Ramos (cell line): ENCODE measurements around the gene TBC1D23.
"Not testable (repeated sequence)": the region's sequence is repeated elsewhere in the genome, so short reads cannot be mapped to it uniquely, and the experiment has no call there.

ENCODE experiments used
- in situ Hi-C: fragments of 300-500 bp; cut with MboI; formaldehyde crosslinking; loops from one replicate; pipeline ENCODE4 v1.14.3; 2022; ENCODE audit warnings: low sequenced_read_pairs; ENCODE audit not compliant: unreplicated experiment

TBC1D23 gene

GRCh38 chr3:100254168-100254777 lies 6.5 kb upstream of the TBC1D23 start:
- in situ Hi-C loops: loop anchor here (5.0 to 10.0 kb wide), 2 partner anchors 187 to 419 kb away; no protein-coding TSS in a partner anchor

- in situ Hi-C loops: loop anchor here (10.0 kb wide), 1 partner anchor 422 kb away; no protein-coding TSS in a partner anchor
Observed at GRCh38 chr3:100256731-100257151, 4.1 kb upstream of the TBC1D23 start.

- in situ Hi-C loops: loop anchor here (10.0 kb wide), 1 partner anchor 423 kb away; no protein-coding TSS in a partner anchor
Observed at GRCh38 chr3:100257586-100257985, 3.2 kb upstream of the TBC1D23 start.

- in situ Hi-C loops: no loop called here
Observed at GRCh38 chr3:100260081-100260684, 609 bp upstream of the TBC1D23 start.

DNA sequence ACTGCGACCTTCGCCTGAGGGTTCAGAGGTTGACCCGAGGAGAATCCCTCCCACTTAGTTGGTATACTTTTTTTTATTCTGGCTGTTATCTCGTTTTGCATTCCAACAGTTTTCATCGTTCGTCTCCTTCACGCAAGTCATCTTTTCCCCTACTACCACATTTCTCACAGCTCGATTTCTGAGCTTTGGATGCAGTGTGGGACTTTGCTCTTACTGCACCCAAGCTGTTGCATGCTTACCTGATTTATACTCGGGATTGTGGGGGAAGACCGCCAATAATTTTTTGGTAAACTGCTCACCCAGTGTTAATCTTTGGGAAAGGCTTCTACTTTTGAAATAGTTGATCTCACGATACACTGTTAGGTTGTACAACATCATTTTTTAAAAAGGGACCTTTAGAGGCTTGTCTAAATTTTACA lies 702 bp downstream of the TBC1D23 start:
- in situ Hi-C loops: no loop called here

- in situ Hi-C loops: not testable (repeated sequence)
Observed at GRCh38 chr3:100262925-100263324, 2.1 kb downstream of the TBC1D23 start.

GRCh38 chr3:100263583-100263982 lies 2.8 kb downstream of the TBC1D23 start:
- in situ Hi-C loops: no loop called here

GRCh38 chr3:100264242-100264641 lies 3.5 kb downstream of the TBC1D23 start:
- in situ Hi-C loops: no loop called here

GRCh38 chr3:100265016-100265415 lies 4.2 kb downstream of the TBC1D23 start:
- in situ Hi-C loops: no loop called here

- in situ Hi-C loops: no loop called here
Observed at GRCh38 chr3:100266531-100266930, 5.7 kb downstream of the TBC1D23 start.

- in situ Hi-C loops: no loop called here
Observed at GRCh38 chr3:100268156-100268555, 7.4 kb downstream of the TBC1D23 start.

- in situ Hi-C loops: no loop called here
Observed at GRCh38 chr3:100269001-100269400, 8.2 kb downstream of the TBC1D23 start.

GRCh38 chr3:100269410-100270214 lies 8.8 kb downstream of the TBC1D23 start:
- in situ Hi-C loops: no loop called here

GRCh38 chr3:100270215-100270583 lies 9.4 kb downstream of the TBC1D23 start:
- in situ Hi-C loops: no loop called here

GRCh38 chr3:100271522-100271921 lies 10.7 kb downstream of the TBC1D23 start:
- in situ Hi-C loops: no loop called here

- in situ Hi-C loops: not testable (repeated sequence)
Observed at GRCh38 chr3:100272797-100273611, 12.2 kb downstream of the TBC1D23 start.

DNA sequence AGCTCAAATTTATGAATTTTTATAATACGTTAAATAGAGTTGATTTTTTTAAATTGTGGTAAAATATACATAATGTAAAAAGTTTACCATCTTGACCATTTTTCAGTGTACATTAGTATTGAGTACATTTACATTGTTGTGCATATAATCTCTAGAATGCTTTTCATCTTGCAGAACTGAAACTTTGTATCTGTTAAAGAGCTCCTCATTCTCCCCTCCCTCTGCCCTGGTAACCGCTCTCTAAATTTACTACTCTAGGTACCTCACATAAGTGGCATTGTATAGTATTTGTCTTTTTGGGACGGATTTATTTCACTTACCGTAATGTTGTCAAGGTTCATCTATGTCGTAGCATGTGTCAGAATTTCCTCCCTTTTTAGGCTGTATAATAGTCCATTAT lies 13.6 kb downstream of the TBC1D23 start:
- in situ Hi-C loops: no loop called here

DNA sequence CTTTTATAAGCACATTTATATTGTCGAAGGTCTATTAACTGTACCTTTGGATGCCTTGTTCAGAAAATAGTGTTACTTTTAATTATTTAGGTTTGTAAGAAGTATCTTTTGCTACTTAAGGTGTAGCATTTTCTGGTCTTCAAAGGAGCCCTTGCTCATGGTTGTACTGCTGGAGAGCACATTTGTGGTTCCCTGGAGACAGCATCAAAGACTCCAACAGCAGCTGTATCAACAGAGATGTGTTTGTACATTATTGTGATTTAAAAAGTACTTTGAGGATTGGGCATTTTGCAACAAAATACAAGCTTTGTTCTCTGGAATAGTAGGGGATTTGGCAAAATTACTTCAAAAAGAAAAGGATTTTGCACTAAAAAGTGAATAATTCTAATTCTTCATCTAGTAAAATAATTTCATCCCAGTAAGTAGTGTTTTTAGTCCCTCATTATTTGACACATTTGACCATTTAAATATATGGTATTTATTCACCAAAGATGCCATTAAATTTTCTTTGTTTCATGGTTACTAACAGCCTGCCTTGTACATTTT lies 16.5 kb downstream of the TBC1D23 start:
- in situ Hi-C loops: no loop called here

DNA sequence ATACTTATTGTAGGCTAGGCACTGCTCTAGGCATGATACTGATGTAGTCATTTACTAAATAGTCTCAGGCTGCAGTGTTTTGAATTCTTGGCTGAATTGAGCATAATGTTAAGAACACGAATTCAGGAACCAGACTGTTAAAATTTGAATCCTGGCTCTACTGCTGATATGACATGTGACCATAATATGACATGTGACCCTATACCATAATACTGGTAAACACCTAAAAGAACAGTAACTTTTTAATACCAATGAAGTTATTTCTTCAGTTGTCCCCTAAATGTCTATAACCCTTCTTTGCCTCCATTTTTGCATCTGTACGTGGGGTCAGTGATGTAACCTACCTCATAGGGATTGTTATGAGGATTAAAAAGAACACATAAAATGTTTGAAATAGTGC lies 18.1 kb downstream of the TBC1D23 start:
- in situ Hi-C loops: no loop called here

DNA sequence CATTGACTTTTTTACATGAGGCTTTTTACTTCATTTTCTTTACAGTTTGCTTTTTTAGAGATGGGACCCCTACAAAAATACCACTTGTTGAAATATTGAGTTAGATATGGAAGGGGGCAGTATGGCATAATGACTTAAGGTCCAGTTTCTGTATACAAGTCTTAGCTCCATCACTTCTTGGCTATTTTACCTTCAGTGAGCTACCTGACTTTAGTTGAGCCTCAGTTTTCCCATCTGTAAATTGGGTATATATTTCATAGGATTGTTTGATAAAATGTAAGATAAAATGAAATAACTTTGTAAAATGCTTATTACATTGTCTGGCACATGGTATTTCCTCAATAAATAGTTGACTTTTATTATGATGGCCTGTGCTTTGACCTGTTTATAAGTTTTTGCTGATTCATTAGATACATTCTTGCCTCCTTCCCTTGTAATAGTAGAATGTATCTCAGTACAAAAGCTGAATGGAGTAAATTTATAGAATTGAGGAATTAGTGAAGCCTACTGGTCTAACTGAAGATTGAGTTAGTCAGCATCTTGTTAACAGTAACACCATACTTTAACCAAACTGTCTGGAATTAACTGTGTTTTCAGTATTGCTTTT lies 27.6 kb downstream of the TBC1D23 start:
- in situ Hi-C loops: no loop called here
